KBM-7 (cell line): ENCODE results near the gene SPATA21.
"Not testable (repeated sequence)": the region's sequence is repeated elsewhere in the genome, so short reads cannot be mapped to it uniquely, and the experiment has no call there.

ENCODE experiments used
- DNase-seq: peaks from one replicate; pipeline ENCODE4 v3.0.0-alpha.2; 2015
- in situ Hi-C: fragments of 300-500 bp; cut with MboI; formaldehyde crosslinking; loops from 2 replicates; pipeline ENCODE4 v1.14.3; 2020; ENCODE audit warnings: low sequenced_read_pairs, low pct_unique_long_range_greater_than_20kb, mixed read lengths

SPATA21 gene

DNA sequence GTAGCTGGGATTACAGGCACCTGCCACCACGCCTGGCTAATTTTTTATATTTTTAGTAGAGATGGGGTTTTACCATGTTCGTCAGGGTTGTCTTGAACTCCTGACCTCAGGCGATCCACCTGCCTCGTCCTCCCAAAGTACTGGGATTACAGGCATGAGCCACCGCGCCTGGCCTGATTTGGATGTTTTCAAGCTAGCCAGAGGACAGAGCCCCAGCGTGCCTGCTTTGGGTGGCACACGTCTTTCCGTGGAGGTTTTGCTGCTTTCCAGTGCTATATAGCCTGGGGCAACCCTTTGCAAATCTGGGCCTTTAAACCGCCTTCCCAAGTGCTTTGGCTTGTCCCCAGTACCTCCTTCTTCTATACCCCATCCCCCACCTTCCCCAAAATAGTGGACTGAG is 18.9 kb upstream of the SPATA21 start:
- in situ Hi-C loops, DNase-seq: not testable (repeated sequence)

DNA sequence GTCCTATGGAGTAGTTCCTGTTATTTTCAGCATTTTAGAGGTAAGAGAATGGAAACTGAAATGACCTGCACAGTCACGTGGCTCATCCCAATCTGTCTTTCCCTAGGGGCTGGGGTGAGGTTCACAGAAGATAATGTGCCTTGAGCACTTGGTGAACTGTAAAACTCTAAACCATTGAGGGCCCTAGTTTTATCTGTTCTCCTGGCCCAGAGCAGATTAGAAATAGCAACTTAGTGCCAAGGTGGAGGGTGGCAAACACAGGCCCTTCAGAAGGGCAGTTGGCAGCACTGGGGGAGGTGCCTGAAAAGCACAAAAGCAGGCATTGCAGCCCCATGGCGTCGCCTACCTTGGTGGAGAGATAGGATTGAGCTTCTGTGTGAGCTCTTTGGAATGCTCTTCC is 17.7 kb upstream of the SPATA21 start:
- DNase-seq, in situ Hi-C loops: not testable (repeated sequence)

DNA sequence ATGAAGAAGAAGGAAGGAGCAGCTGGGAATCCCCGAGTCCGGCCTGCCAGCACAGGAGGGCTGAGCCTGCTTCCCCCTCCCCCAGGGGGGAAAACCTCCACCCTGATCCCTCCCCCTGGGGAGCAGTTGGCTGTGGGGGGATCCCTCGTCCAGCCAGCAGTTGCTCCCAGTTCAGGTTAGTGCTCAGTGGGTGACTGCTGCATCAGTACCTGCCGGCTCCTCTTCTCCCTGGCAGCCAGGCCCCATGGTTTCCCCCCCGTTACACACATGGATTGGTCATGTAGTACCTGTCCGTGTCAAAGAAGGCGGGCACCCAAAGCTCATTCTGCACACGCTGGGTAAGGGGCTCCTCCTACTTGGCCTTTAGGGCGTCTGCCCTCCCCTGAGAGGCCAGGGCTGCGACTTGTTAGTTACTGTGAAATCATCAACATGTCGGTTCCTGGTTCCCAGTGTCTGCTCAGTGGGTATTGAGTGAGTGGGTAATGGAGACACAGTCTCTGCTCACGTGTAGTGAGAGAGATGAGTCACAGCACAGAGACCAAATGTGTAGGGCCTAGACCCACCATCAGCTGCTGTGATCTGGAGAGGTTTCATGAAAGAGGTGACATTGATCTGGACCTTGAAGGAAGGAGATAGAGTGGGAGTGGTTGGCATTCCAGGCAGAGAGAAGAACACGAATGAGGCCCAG is 14.8 kb upstream of the SPATA21 start:
- no peak for DNase-seq
- in situ Hi-C loops: no loop called here

DNA sequence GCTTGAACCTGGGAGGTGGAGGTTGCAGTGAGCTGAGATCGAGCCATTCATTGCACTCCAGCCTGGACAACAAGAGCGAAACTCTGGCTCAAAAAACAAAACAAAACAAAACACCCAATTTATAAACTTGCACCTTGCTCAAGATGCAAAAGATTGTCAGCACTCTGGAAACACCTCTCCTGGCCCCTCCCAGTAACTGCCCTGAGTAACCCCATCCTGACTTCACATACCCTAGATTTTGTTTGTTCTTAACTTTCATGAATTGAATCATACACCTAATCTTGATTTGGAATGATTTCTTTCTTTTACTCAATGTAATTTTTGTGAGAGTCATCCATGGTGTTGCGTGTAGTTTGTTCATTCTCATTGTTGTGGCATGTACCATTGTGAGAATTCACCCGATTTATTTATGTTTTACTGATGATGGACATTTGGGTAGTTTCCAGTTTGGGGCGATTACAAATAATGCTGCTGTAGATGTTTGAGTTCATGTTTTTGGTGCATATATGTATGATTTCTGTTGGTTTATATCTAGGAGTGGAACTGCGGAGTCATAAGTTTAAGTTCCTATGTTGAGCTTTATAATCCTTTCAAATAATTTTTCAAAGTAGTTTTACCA is 13.7 kb upstream of the SPATA21 start:
- in situ Hi-C loops: no loop called here
- DNase-seq: no peak

DNA sequence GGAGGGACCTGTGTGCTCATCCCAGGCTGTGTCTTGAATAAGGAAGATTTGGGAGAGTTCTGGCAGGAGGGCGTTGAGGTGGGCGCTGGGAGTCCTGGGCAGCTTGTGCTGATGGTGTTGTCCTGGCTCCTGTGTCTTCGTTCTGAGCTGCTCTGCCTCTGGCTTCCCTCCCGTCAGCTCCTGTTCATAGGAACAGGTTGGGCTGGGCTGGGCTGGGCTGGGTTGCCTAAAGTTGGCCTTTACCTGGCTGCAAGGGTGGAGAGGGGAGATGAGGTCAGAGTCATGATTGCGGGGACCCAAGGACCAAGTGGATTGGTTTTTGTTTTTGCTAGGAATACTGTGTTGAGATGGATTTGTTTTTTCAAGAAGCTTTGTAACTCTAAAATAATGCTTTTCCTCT is 12.4 kb upstream of the SPATA21 start:
- no peak for DNase-seq
- in situ Hi-C loops: no loop called here

DNA sequence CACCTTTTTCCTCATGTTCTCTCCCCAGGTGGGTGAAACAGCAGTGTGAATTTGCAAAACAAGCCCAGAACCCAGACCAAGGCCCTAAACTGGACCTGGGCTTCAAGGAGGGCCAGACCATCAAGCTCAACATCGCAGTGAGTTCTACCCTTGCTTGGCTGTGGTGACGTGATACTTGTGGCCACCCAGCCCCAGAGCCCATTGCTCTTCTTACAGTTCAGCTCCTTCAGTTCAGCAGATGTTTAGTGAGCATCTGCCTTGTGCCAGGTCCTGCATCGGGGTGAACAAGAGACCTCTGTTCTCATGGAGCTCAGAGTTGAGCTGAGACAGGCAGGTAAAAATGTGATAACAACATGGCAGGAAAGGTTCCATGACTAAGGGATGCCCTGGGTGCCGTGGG is 11.8 kb upstream of the SPATA21 start:
- no peak for DNase-seq
- in situ Hi-C loops: no loop called here

DNA sequence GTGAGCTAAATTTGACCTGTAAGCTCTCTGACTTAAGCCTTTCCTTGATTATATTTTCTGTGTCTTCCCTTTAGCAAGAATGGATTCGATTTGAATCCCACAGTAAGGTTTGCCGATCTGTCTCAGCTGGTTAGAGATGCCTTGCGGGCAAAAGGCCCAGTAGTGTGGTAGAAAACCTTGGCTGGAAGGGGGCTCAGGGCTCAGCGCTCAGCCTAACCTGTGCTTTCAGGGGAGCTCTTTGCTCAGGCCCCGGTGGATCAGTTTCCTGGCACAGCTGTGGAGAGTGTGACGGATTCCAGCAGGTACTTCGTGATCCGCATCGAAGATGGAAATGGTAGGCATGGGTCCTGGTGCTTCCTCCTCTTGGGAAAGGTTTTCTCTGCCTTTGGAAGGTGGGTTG is 10.4 kb upstream of the SPATA21 start:
- DNase-seq: no peak
- in situ Hi-C loops: no loop called here

DNA sequence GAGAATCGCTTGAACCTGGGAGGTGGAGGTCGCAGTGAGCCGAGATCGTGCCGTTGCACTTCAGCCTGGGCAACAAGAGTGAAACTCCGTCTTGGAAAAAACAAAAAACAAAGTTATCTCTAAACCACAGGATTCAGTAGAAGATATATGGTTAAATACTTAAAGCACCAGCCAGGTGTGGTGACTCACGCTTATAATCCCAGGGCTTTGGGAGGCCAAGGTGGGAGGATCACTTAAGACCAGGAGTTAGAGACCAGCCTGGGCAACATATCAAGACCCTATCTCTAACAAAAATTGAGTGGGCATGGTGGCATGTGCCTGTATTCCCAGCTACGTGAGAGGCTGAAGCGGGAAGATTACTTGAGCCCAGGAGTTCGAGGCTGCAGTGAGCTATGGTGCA is 8.9 kb upstream of the SPATA21 start:
- in situ Hi-C loops: no loop called here
- DNase-seq: no peak

DNA sequence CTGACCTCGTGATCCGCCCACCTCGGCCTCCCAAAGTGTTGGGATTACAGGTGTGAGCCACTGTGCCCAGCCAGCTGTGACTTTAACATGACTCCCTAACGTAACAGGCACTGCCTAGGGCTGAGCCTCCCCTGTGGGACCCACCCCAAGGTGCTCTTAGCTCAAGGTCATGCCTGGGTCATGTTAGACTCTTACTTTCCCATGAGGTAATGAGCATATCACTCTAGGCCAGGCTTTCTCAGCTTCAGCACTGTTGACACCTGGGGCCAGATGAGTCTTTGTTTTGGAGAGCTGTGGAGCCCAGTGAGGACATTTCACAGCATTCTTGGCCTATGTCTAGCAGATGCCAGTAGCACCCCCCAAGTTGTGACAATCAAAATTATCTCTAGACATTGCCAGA is 7.8 kb upstream of the SPATA21 start:
- in situ Hi-C loops: no loop called here
- no peak for DNase-seq

DNA sequence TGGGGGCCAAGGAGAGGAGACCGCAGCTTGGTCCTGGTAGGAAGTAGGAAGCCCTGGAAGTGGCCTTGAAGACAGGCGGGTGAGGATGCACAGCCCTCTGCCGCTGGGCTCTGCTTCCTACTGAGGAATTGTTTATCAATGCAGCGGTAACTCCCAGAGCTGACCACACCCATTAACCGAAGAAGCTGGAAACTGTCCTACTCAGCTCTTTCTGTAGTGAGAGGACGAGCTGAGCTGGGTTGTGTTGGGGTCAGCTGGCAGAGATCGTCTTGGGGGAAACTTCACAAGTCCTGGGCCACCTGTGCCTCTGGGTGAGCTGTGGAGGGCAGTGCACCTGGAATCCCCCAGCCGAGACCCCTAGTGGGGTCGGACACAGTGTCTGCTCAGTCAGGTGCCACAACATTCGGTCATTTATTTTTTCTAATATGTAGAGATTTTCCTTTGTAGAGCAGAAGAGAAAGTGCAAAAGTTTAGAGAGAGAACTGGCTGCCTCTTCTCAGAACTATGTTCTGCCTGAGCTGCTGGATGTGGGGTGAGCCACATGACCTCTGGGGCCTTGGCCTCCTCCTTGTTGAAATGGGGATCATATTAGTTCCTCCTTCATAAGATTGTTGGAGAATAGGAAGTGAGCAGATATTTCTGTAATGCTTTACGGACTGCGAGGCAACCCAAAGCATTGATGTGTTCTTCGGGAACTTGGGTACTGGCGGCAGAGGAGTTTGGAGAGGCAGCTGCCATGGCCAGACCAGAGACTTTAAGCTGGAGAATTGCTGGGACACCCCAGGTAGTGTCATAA is 6.9 kb upstream of the SPATA21 start:
- in situ Hi-C loops: no loop called here

DNA sequence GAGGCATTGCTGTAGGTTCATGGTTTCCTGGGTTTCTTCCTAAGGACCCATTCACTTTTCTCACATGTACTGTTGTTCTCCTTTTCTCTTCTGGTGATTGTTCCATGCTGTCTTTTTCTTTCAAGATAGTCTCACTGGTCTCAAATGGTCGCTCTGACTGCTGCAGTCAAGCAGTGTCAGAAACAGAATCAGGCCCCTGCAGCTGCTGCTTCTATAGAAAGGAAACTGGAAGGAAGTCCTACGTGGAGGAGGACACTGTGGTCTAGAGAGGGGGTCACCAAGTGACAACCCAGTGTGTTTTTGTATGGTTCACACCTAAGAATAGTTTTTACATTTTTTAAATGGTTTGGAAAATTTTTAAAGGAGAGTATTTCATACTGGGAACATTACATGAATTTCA is 5.7 kb upstream of the SPATA21 start:
- in situ Hi-C loops: no loop called here
- DNase-seq: peak; percentile 49

More for the DNA sequence above, 6.9 kb upstream of the SPATA21 start:
- DNase-seq: no peak

DNA sequence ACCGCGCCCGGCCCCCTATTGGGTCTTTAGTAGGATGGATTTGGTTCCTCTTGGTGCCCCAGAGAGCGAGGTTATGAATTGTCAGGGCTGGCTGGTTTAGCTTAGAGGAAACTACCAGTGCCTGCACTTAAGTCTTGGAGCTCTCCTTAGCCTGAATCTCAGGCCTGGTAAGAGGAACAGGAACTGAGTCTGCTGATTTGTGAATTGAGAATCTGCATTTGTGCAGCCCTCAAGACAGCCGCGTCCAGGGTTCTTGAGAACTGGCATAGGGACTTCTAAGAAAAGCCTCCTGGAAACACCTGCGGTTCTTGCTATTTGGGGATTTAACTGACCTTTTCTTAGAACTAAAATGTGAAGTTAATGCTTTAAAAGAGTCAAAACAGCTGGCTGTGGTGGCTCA is 5.0 kb upstream of the SPATA21 start:
- in situ Hi-C loops: no loop called here
- peak; percentile 72 for DNase-seq

DNA sequence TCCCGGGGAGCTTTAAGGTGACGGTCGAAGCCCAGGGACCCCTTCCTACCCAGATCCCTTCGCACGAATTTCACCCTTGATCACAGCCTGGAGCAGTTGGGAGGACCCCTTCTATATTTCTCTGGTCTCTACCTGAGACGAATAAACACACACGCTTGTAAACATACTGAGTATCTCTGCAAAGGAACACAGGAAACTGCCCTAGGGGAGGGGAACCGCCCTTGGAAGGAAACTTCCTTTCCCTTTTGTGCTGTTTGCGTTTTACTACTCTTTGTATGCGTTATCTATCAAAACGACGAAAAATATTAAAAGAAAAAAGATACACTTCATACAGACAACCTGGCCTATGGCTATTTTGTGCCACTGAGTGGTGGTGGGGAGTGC is 4.0 kb upstream of the SPATA21 start:
- in situ Hi-C loops: no loop called here
- DNase-seq: peak; percentile 37

DNA sequence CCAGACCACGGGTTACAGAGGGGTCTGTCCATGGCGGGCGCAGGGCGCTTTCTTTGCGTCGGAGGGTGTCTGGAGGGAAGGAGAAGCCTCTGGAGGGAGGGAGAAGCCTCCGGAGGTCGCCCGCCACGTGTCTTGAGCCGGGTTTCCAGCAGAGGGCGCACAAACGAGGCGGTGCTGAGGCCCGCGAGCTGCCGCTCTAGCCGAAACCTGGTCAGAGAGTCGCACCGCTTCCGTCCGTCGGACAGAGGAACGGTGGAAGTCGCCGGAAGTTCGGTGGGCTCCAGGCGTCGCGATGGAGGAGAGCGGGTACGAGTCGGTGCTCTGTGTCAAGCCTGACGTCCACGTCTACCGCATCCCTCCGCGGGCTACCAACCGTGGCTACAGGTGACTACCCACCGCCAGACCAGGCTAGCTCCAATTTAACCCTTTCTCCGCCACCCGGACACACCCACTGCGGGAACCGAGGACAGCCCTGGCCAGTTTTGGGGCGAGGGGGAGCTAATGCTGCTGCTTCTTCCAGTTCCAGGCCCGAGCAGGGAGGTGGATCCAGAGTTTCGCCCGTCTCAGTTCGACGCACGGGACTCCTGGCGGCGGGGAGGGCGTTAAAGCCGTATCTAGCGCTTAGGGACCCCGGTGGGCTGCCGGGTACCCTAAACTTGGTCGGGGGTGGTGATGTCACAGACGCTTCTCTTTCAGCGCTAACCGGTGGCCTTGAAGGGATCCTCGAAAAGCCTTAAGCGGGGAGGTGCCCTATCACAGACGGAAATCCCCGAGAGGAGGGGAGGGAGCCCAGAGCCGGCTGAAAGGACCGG is 3.5 kb upstream of the SPATA21 start, which contains the start of gene NECAP2:
NECAP2 (plus strand) TSS at position 255 of the 812 bp plus-strand sequence; CDS start at position 293, 38 bp downstream.
- peak; percentile 97 for DNase-seq
- in situ Hi-C loops: no loop called here

DNA sequence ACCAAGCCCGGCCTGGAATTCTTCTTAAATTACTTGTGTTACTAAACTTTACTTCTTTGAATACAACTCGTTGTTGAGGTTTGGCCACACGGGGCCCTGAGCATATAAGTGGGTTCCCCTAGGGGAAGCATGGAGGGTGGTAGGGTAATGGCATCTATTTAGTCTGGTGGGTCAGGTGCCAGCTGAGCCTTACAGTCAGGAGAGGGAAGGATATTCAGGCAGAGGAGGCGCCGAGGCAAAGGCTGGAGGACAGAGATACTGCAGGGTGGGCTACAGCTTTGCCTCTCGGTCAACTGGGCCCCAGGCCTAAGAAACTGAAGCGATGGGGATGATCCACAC is 2.9 kb upstream of the SPATA21 start:
- in situ Hi-C loops: no loop called here
- no peak for DNase-seq

DNA sequence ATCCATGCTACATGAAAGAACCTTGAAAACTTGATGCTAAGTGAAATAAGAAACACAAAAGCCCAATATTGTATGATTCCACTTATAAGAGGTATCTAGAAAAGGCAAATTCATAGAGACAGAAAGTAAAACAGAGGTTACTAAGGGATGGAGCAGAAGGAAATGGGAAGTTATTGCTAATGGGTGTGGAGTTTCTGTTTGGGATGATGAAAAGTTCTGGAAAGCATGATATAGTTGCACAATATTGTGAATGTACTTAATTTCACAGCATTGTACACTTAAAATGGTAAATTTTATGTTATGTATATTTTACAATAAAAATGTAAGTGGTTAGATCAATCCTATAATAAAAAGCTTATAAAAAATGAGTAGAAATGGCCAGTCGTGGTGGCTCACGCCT is 1.7 kb upstream of the SPATA21 start:
- in situ Hi-C loops: no loop called here

DNA sequence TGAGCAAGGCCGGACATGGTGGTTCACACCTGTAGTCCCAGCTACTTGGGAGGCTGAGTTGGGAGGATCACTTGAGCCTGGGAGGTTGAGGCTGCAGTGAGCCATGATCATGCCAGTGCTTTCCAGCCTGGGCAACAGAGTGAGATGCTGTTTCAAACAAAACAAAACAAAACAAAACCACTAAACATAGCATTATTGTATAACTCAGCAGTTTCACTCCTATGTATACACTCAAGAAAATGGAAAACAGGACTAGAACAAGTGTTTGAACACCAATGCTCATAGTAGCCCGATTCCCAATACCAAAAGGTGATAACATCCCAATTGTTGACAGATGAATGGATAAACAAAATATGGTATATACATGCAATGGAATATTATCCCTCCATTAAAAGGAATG is 1.3 kb upstream of the SPATA21 start:
- in situ Hi-C loops: no loop called here
- DNase-seq: no peak

More for the DNA sequence above, 1.7 kb upstream of the SPATA21 start:
- no peak for DNase-seq

DNA sequence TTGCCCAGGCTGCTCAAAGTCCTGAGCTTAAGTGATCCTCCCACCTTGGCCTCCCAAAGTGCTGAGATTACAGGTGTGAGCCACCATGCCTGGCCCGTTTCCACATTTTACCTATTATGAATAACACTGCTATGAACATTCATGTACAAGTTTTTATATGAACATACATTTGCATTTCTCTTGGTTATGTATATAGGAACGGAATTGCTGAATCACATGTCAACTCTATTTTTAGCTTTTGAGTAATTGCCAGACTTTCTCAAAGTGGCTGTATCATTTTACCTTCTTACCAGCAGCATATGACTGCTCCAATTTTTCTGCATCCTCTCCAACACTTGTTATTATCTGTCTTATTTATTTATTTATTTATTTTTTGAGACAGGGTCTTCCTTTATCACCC is 2.7 kb downstream of the SPATA21 start:
- in situ Hi-C loops: no loop called here

DNA sequence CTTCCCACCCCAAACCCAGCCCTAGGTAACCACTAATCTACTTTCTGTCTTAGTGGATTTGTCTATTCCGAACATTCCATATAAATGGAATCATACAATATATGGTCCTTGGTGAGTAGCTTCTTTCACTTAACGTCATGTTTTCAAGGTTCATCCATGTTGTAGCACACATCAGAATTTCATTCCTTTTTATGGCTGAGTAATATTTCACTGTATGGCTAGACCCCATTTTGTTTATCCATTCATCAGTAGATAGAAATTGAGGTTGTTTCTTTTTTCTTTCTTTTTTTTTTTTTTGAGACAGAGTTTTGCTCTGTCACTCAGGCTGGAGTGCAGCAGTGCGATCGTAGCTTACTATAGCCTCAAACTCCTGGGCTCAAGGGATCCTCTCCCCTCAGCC is 3.2 kb downstream of the SPATA21 start:
- DNase-seq: no peak
- in situ Hi-C loops: no loop called here

More for the DNA sequence above, 2.7 kb downstream of the SPATA21 start:
- no peak for DNase-seq

DNA sequence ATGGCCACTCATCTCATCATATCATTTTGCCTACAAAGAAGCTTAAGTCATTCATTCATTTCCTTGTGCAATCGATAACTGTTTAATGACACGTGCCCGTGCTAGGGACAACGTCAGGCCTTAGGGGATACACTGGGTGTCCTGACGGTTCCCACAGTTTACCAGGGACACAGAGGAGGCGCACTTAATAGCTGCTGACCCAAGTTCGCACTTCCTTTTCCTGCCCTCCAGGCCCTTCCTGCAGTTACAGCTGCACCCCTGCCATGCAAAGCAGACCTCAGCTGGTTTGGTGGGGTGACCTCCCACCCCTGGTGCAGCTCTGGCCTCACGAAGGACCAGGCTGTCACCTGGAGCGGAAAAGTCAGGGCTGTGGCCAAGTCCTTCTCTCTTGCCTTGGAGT is 4.2 kb downstream of the SPATA21 start:
- DNase-seq: no peak
- in situ Hi-C loops: no loop called here
